ENCODE measurements around the gene SPTBN4.
A peak's percentile ranks its signal among the peaks of the same experiment; 100 is the strongest.

The SPTBN4 gene

DNA sequence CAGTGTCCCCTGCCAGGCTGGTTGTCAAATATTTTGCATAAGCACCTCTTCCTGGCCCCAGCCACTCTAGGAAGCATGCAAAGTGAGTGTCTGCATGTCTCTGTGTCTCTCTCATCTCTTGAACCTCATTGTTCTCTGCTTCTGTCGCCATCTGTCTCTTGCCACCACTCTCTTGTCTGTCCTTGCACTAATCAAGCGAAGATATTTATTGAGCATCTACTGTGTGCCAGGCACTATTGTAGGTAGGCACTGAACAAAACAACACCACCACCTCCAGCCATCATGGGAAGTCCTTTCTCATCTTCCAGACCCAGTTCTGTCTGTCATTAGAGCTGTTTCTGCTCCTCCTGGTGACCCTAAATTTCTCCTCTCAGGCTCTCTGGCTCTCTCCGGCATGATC lies 57.9 kb downstream of the SPTBN4 start:
- no peak overlapping the region for H3K27ac ChIP-seq (ENCODE audit: low read depth, low read length)
- H3K4me1 ChIP-seq (ENCODE audit: control insufficient read depth, insufficient read depth, low read length), result peaks cover 3% of the 10 kb centered on the region; the same call in 1 of the 2 replicates
- H3K36me3 ChIP-seq (ENCODE audit: control insufficient read depth, insufficient read depth, low read length), result no peaks in the 10 kb centered on the region
- peaks cover 19% of the 10 kb centered on the region for H3K27me3 ChIP-seq (ENCODE audit: control insufficient read depth, insufficient read depth, low read length)
- no peak overlapping the region for H3K9ac ChIP-seq (ENCODE audit: low read depth, low read length)
- H3K4me3 ChIP-seq (ENCODE audit: low read depth, low read length), result no peak overlapping the region
- no peaks in the 10 kb centered on the region for H3K9me3 ChIP-seq (ENCODE audit: control insufficient read depth, insufficient read depth, low read length)

GRCh38 chr19:40525234-40526051 lies 58.6 kb downstream of the SPTBN4 start:
- Histone ChIP-seq H3K9me3 (ENCODE audit: control insufficient read depth, insufficient read depth, low read length) (no peaks in the 10 kb centered on the region), H3K9ac (ENCODE audit: low read depth, low read length) (no peak overlapping the region), H3K27me3 (ENCODE audit: control insufficient read depth, insufficient read depth, low read length) (peaks cover 12% of the 10 kb centered on the region), H3K4me1 (ENCODE audit: control insufficient read depth, insufficient read depth, low read length) (peaks cover 4% of the 10 kb centered on the region; the same call in 1 of the 2 replicates), H3K27ac (ENCODE audit: low read depth, low read length) (no peak overlapping the region), H3K4me3 (ENCODE audit: low read depth, low read length) (no peak overlapping the region), H3K36me3 (ENCODE audit: control insufficient read depth, insufficient read depth, low read length) (no peaks in the 10 kb centered on the region)

DNA sequence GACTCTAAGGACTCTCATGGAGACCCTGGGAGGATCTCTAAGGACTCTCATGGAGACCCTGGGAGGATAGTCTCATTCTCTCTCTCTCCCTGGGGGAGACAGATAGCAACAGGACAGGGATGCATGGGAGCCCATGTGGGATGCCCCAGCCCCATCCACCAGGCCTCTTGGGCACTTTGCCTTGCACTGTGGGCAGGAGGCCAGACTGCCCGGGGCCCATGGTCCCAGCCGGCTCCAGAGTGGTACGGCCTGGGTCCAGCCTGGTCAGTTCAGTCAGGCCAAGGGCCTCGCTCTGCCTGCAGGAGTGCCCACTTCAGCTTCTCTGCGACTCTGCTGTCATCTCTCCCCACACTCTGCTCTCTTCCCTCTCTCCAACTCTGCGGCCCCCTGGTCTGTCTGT lies 61.3 kb downstream of the SPTBN4 start:
- peaks cover 4% of the 10 kb centered on the region; the same call in 1 of the 2 replicates for H3K4me1 ChIP-seq (ENCODE audit: control insufficient read depth, insufficient read depth, low read length)
- H3K36me3 ChIP-seq (ENCODE audit: control insufficient read depth, insufficient read depth, low read length), result no peaks in the 10 kb centered on the region
- H3K9ac ChIP-seq (ENCODE audit: low read depth, low read length), result no peak overlapping the region
- H3K27ac ChIP-seq (ENCODE audit: low read depth, low read length), result no peak overlapping the region
- H3K27me3 ChIP-seq (ENCODE audit: control insufficient read depth, insufficient read depth, low read length), result peaks cover 2% of the 10 kb centered on the region; the same call in 1 of the 2 replicates
- no peak overlapping the region for H3K4me3 ChIP-seq (ENCODE audit: low read depth, low read length)
- H3K9me3 ChIP-seq (ENCODE audit: control insufficient read depth, insufficient read depth, low read length), result no peaks in the 10 kb centered on the region

DNA sequence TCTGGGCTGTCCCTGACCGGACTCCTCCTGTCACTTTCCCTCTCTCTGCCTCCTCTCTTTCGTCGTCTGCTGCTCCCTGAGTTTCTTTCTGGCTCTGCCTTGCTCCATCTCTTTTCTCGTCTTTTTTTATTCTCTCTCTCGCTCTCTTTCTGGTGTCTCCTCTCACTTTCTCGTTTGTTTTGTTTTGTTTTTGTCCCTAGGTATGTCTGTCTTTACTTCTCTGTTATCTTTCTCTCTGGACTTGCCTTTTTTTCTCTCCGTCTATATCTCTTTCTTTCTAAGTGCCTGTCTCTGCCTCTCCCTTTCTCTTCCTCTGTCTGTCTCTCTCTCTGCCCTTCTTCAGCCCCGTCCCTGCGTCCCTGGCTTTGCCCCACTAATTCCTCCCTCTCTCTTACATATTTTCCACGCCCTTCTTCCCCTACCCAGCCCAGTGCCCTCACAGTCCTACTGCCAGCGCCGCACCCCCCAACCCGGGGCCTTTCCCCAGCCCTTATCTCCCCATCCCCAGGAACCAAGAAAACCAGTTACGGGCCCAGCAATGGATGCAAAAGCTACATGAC lies 61.8 kb downstream of the SPTBN4 start:
- no peak overlapping the region for H3K9ac ChIP-seq (ENCODE audit: low read depth, low read length)
- peaks cover 4% of the 10 kb centered on the region; the same call in 1 of the 2 replicates for H3K4me1 ChIP-seq (ENCODE audit: control insufficient read depth, insufficient read depth, low read length)
- H3K27me3 ChIP-seq (ENCODE audit: control insufficient read depth, insufficient read depth, low read length), result peaks cover 2% of the 10 kb centered on the region; the same call in 1 of the 2 replicates
- H3K9me3 ChIP-seq (ENCODE audit: control insufficient read depth, insufficient read depth, low read length), result no peaks in the 10 kb centered on the region
- H3K4me3 ChIP-seq (ENCODE audit: low read depth, low read length), result peak overlapping the region; percentile 38; the same call in 1 of the 2 replicates
- H3K27ac ChIP-seq (ENCODE audit: low read depth, low read length), result no peak overlapping the region
- no peaks in the 10 kb centered on the region for H3K36me3 ChIP-seq (ENCODE audit: control insufficient read depth, insufficient read depth, low read length)

DNA sequence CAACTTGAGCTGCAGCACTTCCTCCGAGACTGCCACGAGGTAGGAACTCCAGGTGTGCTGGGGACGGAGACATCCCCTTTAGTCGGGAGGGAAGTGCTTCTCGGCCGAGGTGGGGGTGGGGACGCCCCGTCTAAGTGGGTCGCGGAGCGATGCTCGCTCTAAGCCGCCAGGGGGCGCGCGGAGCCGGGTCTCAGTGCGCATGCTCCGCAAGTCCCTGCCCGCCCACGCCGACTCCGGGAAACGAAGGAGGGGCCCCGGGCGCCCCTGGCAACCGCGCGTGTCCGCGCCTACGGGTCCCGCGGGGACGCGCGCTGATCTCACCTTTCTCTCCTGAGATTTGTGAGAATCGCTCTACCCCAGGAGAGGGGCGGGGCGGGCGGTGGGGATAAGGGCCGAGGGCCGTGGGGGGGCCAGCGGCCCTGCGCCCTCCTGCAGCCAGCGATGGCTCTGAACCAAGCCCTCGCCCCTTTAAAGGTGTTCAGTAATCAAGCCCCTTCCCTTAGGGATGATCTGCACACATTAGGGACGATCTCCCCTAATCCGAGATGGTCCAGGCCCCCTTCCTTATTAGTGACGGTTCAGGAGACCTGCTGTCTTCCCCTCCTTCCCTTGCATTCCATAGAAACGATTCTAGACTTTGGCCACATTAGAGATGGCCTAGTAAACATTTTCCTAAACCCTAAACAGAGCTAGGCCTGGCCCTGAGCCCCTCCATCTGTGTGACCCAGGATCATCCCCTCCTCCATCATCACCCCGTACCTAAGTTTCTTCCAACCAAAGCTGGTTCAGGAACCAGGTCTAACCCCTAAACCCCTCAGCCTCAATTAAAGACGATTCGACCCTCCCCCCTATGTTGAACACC lies 62.5 kb downstream of the SPTBN4 start:
- no peak overlapping the region for H3K9ac ChIP-seq (ENCODE audit: low read depth, low read length)
- H3K27me3 ChIP-seq (ENCODE audit: control insufficient read depth, insufficient read depth, low read length), result peaks cover 2% of the 10 kb centered on the region; the same call in 1 of the 2 replicates
- peak overlapping the region; percentile 51 for H3K4me3 ChIP-seq (ENCODE audit: low read depth, low read length)
- no peaks in the 10 kb centered on the region for H3K36me3 ChIP-seq (ENCODE audit: control insufficient read depth, insufficient read depth, low read length)
- no peaks in the 10 kb centered on the region for H3K9me3 ChIP-seq (ENCODE audit: control insufficient read depth, insufficient read depth, low read length)
- peak overlapping the region; percentile 43 for H3K27ac ChIP-seq (ENCODE audit: low read depth, low read length)
- peaks cover 4% of the 10 kb centered on the region; the same call in 1 of the 2 replicates for H3K4me1 ChIP-seq (ENCODE audit: control insufficient read depth, insufficient read depth, low read length)

GRCh38 chr19:40530091-40530901 lies 63.5 kb downstream of the SPTBN4 start:
- H3K27ac ChIP-seq (ENCODE audit: low read depth, low read length), result no peak overlapping the region
- H3K27me3 ChIP-seq (ENCODE audit: control insufficient read depth, insufficient read depth, low read length), result peaks cover 2% of the 10 kb centered on the region; the same call in 1 of the 2 replicates
- H3K9me3 ChIP-seq (ENCODE audit: control insufficient read depth, insufficient read depth, low read length), result no peaks in the 10 kb centered on the region
- H3K4me1 ChIP-seq (ENCODE audit: control insufficient read depth, insufficient read depth, low read length), result peaks cover 4% of the 10 kb centered on the region; the same call in 1 of the 2 replicates
- H3K4me3 ChIP-seq (ENCODE audit: low read depth, low read length), result peak overlapping the region; percentile 51; the same call in 1 of the 2 replicates
- H3K36me3 ChIP-seq (ENCODE audit: control insufficient read depth, insufficient read depth, low read length), result no peaks in the 10 kb centered on the region
- no peak overlapping the region for H3K9ac ChIP-seq (ENCODE audit: low read depth, low read length)

GRCh38 chr19:40533508-40533907 lies 66.7 kb downstream of the SPTBN4 start:
- peaks cover 4% of the 10 kb centered on the region; the same call in 1 of the 2 replicates for H3K4me1 ChIP-seq (ENCODE audit: control insufficient read depth, insufficient read depth, low read length)

GRCh38 chr19:40534148-40534547 lies 67.3 kb downstream of the SPTBN4 start:
- no peak overlapping the region for H3K9ac ChIP-seq (ENCODE audit: low read depth, low read length)
- peaks cover 4% of the 10 kb centered on the region; the same call in 1 of the 2 replicates for H3K4me1 ChIP-seq (ENCODE audit: control insufficient read depth, insufficient read depth, low read length)
- H3K27ac ChIP-seq (ENCODE audit: low read depth, low read length), result no peak overlapping the region
- H3K27me3 ChIP-seq (ENCODE audit: control insufficient read depth, insufficient read depth, low read length), result peaks cover 2% of the 10 kb centered on the region; the same call in 1 of the 2 replicates
- no peaks in the 10 kb centered on the region for H3K36me3 ChIP-seq (ENCODE audit: control insufficient read depth, insufficient read depth, low read length)
- H3K4me3 ChIP-seq (ENCODE audit: low read depth, low read length), result no peak overlapping the region
- H3K9me3 ChIP-seq (ENCODE audit: control insufficient read depth, insufficient read depth, low read length), result no peaks in the 10 kb centered on the region

More at GRCh38 chr19:40533508-40533907, 66.7 kb downstream of the SPTBN4 start:
- no peaks in the 10 kb centered on the region for H3K36me3 ChIP-seq (ENCODE audit: control insufficient read depth, insufficient read depth, low read length)
- peaks cover 2% of the 10 kb centered on the region; the same call in 1 of the 2 replicates for H3K27me3 ChIP-seq (ENCODE audit: control insufficient read depth, insufficient read depth, low read length)
- no peak overlapping the region for H3K4me3 ChIP-seq (ENCODE audit: low read depth, low read length)
- no peak overlapping the region for H3K9ac ChIP-seq (ENCODE audit: low read depth, low read length)
- no peak overlapping the region for H3K27ac ChIP-seq (ENCODE audit: low read depth, low read length)
- H3K9me3 ChIP-seq (ENCODE audit: control insufficient read depth, insufficient read depth, low read length), result no peaks in the 10 kb centered on the region

DNA sequence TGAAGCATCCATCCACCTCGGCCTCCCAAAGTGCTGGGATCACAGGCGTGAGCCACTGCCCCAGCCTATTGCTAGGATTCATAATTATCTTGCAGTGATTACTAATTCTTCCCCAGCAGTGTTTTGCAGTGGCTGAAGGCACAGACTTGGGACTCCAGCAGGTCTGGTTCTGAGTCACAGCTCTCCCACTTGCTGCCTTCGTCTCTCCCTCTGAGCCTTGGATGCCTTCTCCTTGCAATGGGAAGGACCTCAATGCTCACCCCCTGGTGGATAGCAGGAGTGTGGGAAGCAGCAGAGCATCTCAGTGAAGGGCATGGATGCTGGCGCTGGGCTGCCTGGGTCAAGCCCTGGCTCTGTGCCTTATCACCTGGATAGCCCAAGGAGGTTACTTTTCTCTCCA lies 72.3 kb downstream of the SPTBN4 start:
- H3K27ac ChIP-seq (ENCODE audit: low read depth, low read length), result no peak overlapping the region

More for the DNA sequence above, 72.3 kb downstream of the SPTBN4 start:
- Histone ChIP-seq H3K36me3 (ENCODE audit: control insufficient read depth, insufficient read depth, low read length) (no peaks in the 10 kb centered on the region), H3K4me3 (ENCODE audit: low read depth, low read length) (no peak overlapping the region), H3K9ac (ENCODE audit: low read depth, low read length) (no peak overlapping the region), H3K27me3 (ENCODE audit: control insufficient read depth, insufficient read depth, low read length) (no peaks in the 10 kb centered on the region), H3K9me3 (ENCODE audit: control insufficient read depth, insufficient read depth, low read length) (no peaks in the 10 kb centered on the region), H3K4me1 (ENCODE audit: control insufficient read depth, insufficient read depth, low read length) (no peaks in the 10 kb centered on the region)
